Measurements from ENCODE around the gene KCNMB4.
"Not testable (repeated sequence)": the region's sequence is repeated elsewhere in the genome, so short reads cannot be mapped to it uniquely, and the experiment has no call there.

KCNMB4 gene

GRCh38 chr12:70386771-70387170, 20.7 kb downstream of the KCNMB4 start:
- DNase-seq (no peak), ATAC-seq (ENCODE audit: insufficient read depth, low read depth) (no peak)
- Histone ChIP-seq H3K4me3 (ENCODE audit: low read depth in 1 of 2, low read length in 2 of 2) (no peak overlapping the region), H3K4me2 (ENCODE audit: insufficient read depth, low read length) (no peak overlapping the region), H3K27ac (ENCODE audit: low read length) (no peak overlapping the region), H3K79me2 (ENCODE audit: insufficient read depth, low read length) (no peaks in the 10 kb centered on the region), H3K36me3 (ENCODE audit: insufficient read depth, low read length) (no peaks in the 10 kb centered on the region), H3K9ac (ENCODE audit: low read depth, low read length) (no peak overlapping the region), H4K20me1 (ENCODE audit: insufficient read depth, low read length) (no peaks in the 10 kb centered on the region), H3K27me3 (ENCODE audit: insufficient read depth, low read length, poor library complexity) (no peaks in the 10 kb centered on the region), H3K9me3 (ENCODE audit: insufficient read depth, low read length, severe bottlenecking) (no peaks in the 10 kb centered on the region), H3K4me1 (ENCODE audit: insufficient read depth, low read length) (no peaks in the 10 kb centered on the region), H2AFZ (ENCODE audit: low read depth, low read length) (no peak overlapping the region)
- no peak for TF ChIP-seq CTCF (IDR thresholded peaks at IDR 0.05; ENCODE audit: borderline replicate concordance, extremely low read depth, low read length, poor library complexity, severe bottlenecking)
- no peak for TF ChIP-seq EZH2 (IDR thresholded peaks at IDR 0.05; ENCODE audit: borderline replicate concordance, low read depth, low read length, severe bottlenecking)

- DNase-seq: no peak
- Histone ChIP-seq H3K4me1 (ENCODE audit: insufficient read depth, low read length) (no peaks in the 10 kb centered on the region), H3K4me2 (ENCODE audit: insufficient read depth, low read length) (no peak overlapping the region), H3K4me3 (ENCODE audit: low read depth in 1 of 2, low read length in 2 of 2) (no peak overlapping the region), H4K20me1 (ENCODE audit: insufficient read depth, low read length) (no peaks in the 10 kb centered on the region), H3K79me2 (ENCODE audit: insufficient read depth, low read length) (no peaks in the 10 kb centered on the region), H3K9me3 (ENCODE audit: insufficient read depth, low read length, severe bottlenecking) (no peaks in the 10 kb centered on the region), H3K9ac (ENCODE audit: low read depth, low read length) (no peak overlapping the region), H3K27ac (ENCODE audit: low read length) (no peak overlapping the region), H2AFZ (ENCODE audit: low read depth, low read length) (no peak overlapping the region), H3K27me3 (ENCODE audit: insufficient read depth, low read length, poor library complexity) (no peaks in the 10 kb centered on the region), H3K36me3 (ENCODE audit: insufficient read depth, low read length) (no peaks in the 10 kb centered on the region)
- no peak for ATAC-seq (ENCODE audit: insufficient read depth, low read depth)
- TF ChIP-seq CTCF (IDR thresholded peaks at IDR 0.05; ENCODE audit: borderline replicate concordance, extremely low read depth, low read length, poor library complexity, severe bottlenecking) (no peak), EZH2 (IDR thresholded peaks at IDR 0.05; ENCODE audit: borderline replicate concordance, low read depth, low read length, severe bottlenecking) (no peak)
These were observed 23.6 kb downstream of the KCNMB4 start for GRCh38 chr12:70389678-70390077.

GRCh38 chr12:70392631-70393030, 26.5 kb downstream of the KCNMB4 start:
- not testable (repeated sequence) for H3K79me2 ChIP-seq (ENCODE audit: insufficient read depth, low read length); H3K36me3 ChIP-seq (ENCODE audit: insufficient read depth, low read length); H3K9me3 ChIP-seq (ENCODE audit: insufficient read depth, low read length, severe bottlenecking); H3K27ac ChIP-seq (ENCODE audit: low read length); H3K4me3 ChIP-seq (ENCODE audit: low read depth in 1 of 2, low read length in 2 of 2); H4K20me1 ChIP-seq (ENCODE audit: insufficient read depth, low read length); H2AFZ ChIP-seq (ENCODE audit: low read depth, low read length); DNase-seq; H3K4me2 ChIP-seq (ENCODE audit: insufficient read depth, low read length); H3K9ac ChIP-seq (ENCODE audit: low read depth, low read length); ATAC-seq (ENCODE audit: insufficient read depth, low read depth); H3K27me3 ChIP-seq (ENCODE audit: insufficient read depth, low read length, poor library complexity); H3K4me1 ChIP-seq (ENCODE audit: insufficient read depth, low read length)

- DNase-seq (no peak), ATAC-seq (ENCODE audit: insufficient read depth, low read depth) (no peak)
- Histone ChIP-seq H3K4me3 (ENCODE audit: low read depth in 1 of 2, low read length in 2 of 2) (no peak overlapping the region), H4K20me1 (ENCODE audit: insufficient read depth, low read length) (no peaks in the 10 kb centered on the region), H3K36me3 (ENCODE audit: insufficient read depth, low read length) (no peaks in the 10 kb centered on the region), H3K4me1 (ENCODE audit: insufficient read depth, low read length) (no peaks in the 10 kb centered on the region), H3K27me3 (ENCODE audit: insufficient read depth, low read length, poor library complexity) (no peaks in the 10 kb centered on the region), H3K79me2 (ENCODE audit: insufficient read depth, low read length) (no peaks in the 10 kb centered on the region), H3K4me2 (ENCODE audit: insufficient read depth, low read length) (no peak overlapping the region), H2AFZ (ENCODE audit: low read depth, low read length) (no peak overlapping the region), H3K27ac (ENCODE audit: low read length) (no peak overlapping the region), H3K9me3 (ENCODE audit: insufficient read depth, low read length, severe bottlenecking) (no peaks in the 10 kb centered on the region), H3K9ac (ENCODE audit: low read depth, low read length) (no peak overlapping the region)
- TF ChIP-seq CTCF (IDR thresholded peaks at IDR 0.05; ENCODE audit: borderline replicate concordance, extremely low read depth, low read length, poor library complexity, severe bottlenecking): no peak
- TF ChIP-seq EZH2 (IDR thresholded peaks at IDR 0.05; ENCODE audit: borderline replicate concordance, low read depth, low read length, severe bottlenecking): no peak
These were observed 27.9 kb downstream of the KCNMB4 start for GRCh38 chr12:70393787-70394499.

Measured in DND-41 (cell line).